Measurements from ENCODE around the gene NR2C2AP.

Gene NR2C2AP, protein sequence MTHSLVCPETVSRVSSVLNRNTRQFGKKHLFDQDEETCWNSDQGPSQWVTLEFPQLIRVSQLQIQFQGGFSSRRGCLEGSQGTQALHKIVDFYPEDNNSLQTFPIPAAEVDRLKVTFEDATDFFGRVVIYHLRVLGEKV

DNA sequence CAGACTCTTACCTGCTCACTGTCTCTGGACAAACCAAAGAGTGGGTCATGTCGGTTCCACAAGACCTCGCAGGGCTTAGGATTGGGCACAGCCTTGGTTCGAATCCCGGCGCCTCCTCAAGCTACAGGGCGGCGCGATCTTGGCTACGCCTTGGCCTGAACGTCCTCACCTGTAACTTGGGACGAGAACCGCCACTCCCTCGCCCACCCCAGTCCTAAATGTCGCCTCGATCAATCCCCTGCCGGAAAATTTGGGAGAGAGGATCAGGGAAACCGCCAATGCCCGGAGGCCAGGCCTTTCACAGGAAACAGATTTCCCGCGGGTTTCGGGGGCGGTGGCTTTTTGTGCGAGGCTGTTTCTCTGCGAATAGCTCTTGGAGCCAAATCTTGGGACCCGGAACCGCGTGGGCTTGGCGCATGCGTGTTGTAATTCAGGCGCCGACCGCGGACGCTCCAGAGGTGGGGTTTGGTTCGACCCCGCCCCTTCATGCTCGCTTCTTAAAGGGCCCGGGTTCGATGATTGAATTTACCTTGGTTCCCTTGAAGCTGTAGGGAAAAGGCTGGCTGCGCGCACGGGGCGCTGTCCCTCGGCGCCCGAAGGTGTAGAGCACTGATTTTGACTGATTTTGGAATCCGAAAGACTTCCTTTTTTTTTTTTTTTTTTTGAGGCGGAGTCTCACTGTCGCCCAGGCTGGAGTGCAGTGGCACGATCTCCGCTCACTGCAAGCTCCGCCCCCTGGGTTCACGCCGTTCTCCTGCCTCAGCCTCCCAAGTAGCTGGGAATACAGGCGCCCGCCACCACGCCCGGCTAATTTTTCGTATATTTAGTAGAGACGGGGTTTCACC is at the start of gene NR2C2AP:
Gene NR2C2AP, minus strand, starts transcription at position 403 of the 845 bp plus-strand sequence. Its CDS starts 354 bp downstream, at position 49.
- Mint-ChIP-seq H3K36me3 (ENCODE audit: low read depth) (peaks cover 46% of the 10 kb centered on the region), H3K27ac (peak within 1 kb of the TSS; percentile 97), H3K4me3 (peak within 1 kb of the TSS; percentile 96), H3K4me1 (ENCODE audit: low read depth) (peaks cover 29% of the 10 kb centered on the region), H3K27me3 (no peaks in the 10 kb centered on the region), H3K9me3 (peaks cover 2% of the 10 kb centered on the region)
- DNase-seq: peak; percentile 96

DNA sequence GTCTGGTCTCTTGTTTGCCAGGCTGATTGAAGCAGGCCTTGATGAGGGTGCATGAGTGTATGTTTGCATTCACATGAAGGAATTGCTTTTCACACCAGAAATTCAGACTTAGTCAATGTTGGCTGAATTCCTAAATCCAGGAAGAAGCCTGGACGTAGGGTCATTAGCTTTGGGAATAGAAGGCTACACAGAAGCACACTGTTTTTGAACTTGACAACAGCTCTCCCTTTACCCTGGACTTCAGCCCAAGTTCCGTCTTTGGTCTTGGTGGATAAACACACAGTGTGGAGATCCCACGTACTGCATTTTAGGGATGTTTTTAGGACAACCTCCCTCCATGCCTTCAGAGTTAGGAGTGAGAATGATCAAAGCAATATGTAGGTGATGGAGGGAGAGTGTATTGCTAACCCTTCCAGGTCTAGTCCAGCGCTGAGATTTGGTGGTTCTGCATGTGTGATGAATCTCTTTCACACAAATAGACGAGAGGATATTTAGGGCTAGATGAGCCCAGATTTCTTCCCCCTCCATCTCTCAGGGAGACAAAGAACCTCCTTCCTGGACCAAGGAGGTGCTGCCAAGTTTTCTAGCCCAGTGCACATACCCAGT is 47.1 kb upstream of the NR2C2AP start:
- Mint-ChIP-seq H3K4me3 (no peak overlapping the region), H3K4me1 (ENCODE audit: low read depth) (no peaks in the 10 kb centered on the region), H3K27me3 (peaks cover 38% of the 10 kb centered on the region), H3K27ac (no peak overlapping the region), H3K36me3 (ENCODE audit: low read depth) (no peaks in the 10 kb centered on the region), H3K9me3 (no peaks in the 10 kb centered on the region)
- no peak for DNase-seq

DNA sequence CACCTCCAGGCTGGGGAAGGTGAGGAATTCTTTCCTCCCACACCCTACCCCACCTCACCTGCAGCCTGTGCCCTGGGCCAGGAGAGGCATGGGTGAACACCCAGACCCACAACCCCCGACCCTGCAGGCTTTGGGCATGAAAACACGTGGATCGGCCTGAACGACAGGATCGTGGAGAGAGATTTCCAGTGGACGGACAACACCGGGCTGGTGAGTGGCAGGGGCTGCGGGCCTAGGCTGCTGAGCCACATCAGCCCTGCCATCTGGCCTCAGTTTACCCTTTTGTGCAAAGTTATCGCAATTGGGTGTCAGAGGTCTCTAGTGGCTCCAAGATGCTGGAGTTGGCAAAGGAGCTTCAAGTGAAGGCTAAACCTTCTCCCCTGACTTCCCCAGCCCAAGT is 37.3 kb upstream of the NR2C2AP start:
- no peaks in the 10 kb centered on the region for H3K36me3 Mint-ChIP-seq (ENCODE audit: low read depth)
- no peaks in the 10 kb centered on the region for H3K4me1 Mint-ChIP-seq (ENCODE audit: low read depth)
- H3K9me3 Mint-ChIP-seq: peaks cover 7% of the 10 kb centered on the region
- H3K27ac Mint-ChIP-seq: no peak overlapping the region
- DNase-seq: no peak
- peaks cover 29% of the 10 kb centered on the region for H3K27me3 Mint-ChIP-seq
- no peak overlapping the region for H3K4me3 Mint-ChIP-seq

DNA sequence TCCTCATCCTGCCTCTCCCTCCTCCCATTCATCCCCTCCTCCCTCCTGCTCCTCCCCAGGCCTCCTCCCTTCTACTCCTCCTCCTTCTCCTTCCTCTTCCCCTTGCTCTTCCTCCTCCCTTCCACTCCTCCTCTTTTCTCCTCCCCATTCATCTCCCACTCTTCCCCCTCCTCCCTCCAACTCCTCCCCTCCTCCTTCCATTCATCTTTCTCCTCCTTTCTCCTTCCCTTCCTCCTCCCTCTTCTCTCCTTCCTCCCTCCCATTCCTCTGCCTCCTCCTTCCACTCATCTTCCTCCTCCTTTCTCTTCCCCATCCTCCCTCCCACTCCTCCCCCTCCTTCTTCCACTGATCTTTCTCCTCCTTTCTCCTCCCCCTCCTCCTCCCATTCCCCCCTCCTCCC is 36.5 kb upstream of the NR2C2AP start:
- H3K4me1 Mint-ChIP-seq (ENCODE audit: low read depth): no peaks in the 10 kb centered on the region
- no peak for DNase-seq
- H3K27ac Mint-ChIP-seq: no peak overlapping the region
- peaks cover 29% of the 10 kb centered on the region for H3K27me3 Mint-ChIP-seq
- peaks cover 7% of the 10 kb centered on the region for H3K9me3 Mint-ChIP-seq
- no peak overlapping the region for H3K4me3 Mint-ChIP-seq
- no peaks in the 10 kb centered on the region for H3K36me3 Mint-ChIP-seq (ENCODE audit: low read depth)

DNA sequence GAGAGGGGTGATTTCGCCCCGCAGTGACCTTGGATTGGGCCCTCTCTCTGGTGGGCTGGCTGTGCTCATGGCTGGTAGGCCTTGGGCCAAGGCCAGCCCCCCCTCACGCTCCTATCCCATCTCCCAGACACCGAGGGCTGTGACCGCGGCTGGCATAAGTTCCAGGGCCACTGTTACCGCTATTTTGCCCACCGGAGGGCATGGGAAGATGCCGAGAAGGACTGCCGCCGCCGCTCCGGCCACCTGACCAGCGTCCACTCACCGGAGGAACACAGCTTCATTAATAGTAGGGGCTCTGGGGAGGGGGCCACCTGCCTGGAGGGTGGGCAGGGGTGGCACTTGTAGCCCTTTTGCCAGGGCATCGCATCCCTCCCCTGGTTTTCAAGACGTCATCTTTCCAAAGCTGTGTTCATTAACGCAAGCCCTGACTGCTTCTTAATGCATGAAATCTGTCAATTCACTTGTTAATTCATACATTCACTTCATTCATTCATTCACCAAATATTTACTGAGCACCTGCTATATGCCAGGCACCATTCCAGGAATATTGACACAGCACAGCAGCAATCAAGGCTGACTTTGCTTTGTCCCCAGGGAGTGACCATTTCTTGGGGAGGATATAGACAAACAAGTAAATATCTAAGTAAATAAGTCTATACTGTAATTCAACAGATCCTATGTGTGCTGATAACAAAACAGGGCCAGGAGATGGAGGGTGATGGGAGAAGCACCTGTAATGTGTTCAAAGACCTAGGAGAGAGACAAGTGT is 35.1 kb upstream of the NR2C2AP start:
- no peaks in the 10 kb centered on the region for H3K36me3 Mint-ChIP-seq (ENCODE audit: low read depth)
- H3K27me3 Mint-ChIP-seq: peaks cover 29% of the 10 kb centered on the region
- H3K27ac Mint-ChIP-seq: no peak overlapping the region
- H3K4me3 Mint-ChIP-seq: no peak overlapping the region
- DNase-seq: no peak
- peaks cover 10% of the 10 kb centered on the region for H3K9me3 Mint-ChIP-seq
- H3K4me1 Mint-ChIP-seq (ENCODE audit: low read depth): no peaks in the 10 kb centered on the region

DNA sequence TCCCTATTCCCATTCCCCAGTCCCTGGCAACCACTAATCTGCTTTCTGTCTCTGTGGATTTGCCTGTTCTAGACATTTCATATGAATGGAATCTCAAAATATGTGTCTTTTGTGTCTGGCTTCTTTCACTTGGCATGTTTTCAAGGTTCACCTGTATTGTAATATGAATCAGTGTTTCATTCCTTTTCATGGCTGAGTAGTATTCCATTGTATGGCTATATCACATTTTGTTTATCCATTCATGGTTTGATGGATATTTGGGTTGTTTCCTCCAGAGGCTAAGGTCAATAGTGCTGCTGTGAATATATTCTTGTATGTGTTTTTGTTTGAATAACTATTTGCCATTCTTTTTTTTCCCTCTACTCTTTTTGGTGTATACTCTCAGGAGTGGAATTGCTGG is 33.0 kb upstream of the NR2C2AP start:
- DNase-seq: no peak
- H3K36me3 Mint-ChIP-seq (ENCODE audit: low read depth): no peaks in the 10 kb centered on the region
- no peak overlapping the region for H3K4me3 Mint-ChIP-seq
- no peaks in the 10 kb centered on the region for H3K4me1 Mint-ChIP-seq (ENCODE audit: low read depth)
- peaks cover 10% of the 10 kb centered on the region for H3K9me3 Mint-ChIP-seq
- H3K27me3 Mint-ChIP-seq: peaks cover 29% of the 10 kb centered on the region
- H3K27ac Mint-ChIP-seq: no peak overlapping the region

DNA sequence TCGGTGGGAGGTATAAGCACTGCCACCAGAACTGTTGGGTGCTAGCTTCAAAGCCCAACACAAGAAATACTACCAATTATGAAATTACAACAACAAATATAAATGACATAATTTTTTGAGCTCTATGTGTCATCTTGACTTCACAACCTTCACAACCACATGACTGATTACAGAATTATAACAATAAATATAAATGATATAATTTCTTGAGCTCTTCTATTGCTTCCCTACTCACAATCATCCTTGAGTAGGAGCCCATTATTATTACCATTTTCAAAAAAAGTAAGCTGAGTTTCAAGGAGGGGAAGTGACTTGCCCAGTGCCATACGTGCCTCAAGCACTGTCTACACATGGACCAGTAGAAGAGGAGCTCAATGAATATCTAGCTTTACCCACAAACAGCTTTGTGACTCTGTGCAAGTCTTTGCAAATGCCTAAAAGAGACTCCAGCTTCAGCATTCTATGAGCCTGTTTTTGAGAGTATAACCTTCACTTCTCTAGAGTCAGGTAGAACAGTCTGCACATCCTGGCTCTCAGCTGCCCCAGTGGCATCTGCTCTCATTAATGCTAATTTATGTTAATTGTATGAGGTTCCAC is 31.1 kb upstream of the NR2C2AP start:
- no peaks in the 10 kb centered on the region for H3K4me1 Mint-ChIP-seq (ENCODE audit: low read depth)
- peaks cover 19% of the 10 kb centered on the region for H3K27me3 Mint-ChIP-seq
- H3K4me3 Mint-ChIP-seq: no peak overlapping the region
- no peak overlapping the region for H3K27ac Mint-ChIP-seq
- DNase-seq: no peak
- H3K9me3 Mint-ChIP-seq: peaks cover 10% of the 10 kb centered on the region
- no peaks in the 10 kb centered on the region for H3K36me3 Mint-ChIP-seq (ENCODE audit: low read depth)

DNA sequence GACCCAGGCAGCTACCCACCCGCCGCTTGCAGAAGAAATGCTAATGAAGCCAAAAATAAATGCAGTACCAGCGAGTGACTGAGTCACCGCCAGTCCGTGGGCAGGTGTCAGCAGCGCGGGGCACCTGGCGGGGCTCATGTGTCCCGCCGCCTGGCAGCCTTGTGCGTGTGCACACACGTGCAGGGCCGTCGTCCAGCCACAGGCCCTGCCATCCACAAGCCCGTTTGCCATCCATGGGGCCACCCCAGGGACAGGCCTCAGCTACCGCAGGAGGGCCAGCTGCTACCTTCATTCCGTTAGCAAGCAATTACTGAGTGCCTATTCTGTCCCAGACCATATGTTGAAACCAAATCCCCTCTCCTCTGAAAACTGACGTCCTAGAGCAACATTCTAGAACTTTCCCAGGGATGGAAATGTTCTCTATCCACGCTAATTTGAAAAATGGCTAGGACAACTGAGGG is 29.1 kb upstream of the NR2C2AP start:
- no peak for DNase-seq
- no peaks in the 10 kb centered on the region for H3K36me3 Mint-ChIP-seq (ENCODE audit: low read depth)
- peaks cover 10% of the 10 kb centered on the region for H3K9me3 Mint-ChIP-seq
- no peak overlapping the region for H3K4me3 Mint-ChIP-seq
- H3K27me3 Mint-ChIP-seq: peaks cover 18% of the 10 kb centered on the region
- no peaks in the 10 kb centered on the region for H3K4me1 Mint-ChIP-seq (ENCODE audit: low read depth)
- H3K27ac Mint-ChIP-seq: no peak overlapping the region

DNA sequence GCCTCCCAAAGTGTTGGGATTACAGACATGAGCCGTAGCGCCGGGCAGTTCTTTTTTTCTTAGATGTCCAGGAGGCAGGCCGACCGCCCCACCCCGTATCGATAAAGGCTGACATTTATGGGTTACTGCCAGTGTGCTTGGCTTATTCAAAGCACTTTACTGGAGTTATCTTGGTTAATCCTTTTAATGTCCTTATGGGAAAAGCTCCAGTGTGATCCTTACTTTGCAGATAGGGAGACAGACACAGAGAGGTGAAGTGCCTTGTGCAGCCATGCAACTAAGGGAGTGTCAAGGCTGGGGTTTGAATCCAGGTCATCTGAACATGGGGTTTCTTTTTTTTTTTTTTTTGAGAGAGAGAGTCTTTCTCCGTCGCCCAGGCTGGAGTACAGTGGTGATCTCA is 27.8 kb upstream of the NR2C2AP start:
- H3K27me3 Mint-ChIP-seq: peaks cover 17% of the 10 kb centered on the region
- no peaks in the 10 kb centered on the region for H3K36me3 Mint-ChIP-seq (ENCODE audit: low read depth)
- no peak overlapping the region for H3K27ac Mint-ChIP-seq
- DNase-seq: no peak
- H3K4me1 Mint-ChIP-seq (ENCODE audit: low read depth): no peaks in the 10 kb centered on the region
- no peak overlapping the region for H3K4me3 Mint-ChIP-seq
- peaks cover 7% of the 10 kb centered on the region for H3K9me3 Mint-ChIP-seq

DNA sequence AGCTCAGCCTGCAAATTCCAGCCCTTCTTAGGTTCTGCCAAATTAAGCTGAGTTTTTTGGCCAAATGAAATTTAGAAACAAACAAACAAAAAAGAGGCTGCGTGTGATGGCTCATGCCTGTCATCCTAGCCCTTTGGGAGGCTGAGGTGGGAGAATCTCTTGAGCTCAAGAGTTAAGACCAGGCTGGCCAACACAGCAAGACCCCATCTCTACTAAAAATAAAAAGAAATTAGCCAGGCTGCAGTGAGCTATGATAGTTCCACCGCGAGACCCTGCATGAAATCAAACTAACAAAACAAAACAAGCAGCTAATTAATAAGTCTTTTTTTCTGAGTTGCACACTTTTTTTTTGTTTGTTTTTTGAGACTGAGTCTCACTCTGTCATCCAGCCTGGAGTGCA is 26.5 kb upstream of the NR2C2AP start:
- H3K27me3 Mint-ChIP-seq: peaks cover 18% of the 10 kb centered on the region
- peaks cover 4% of the 10 kb centered on the region for H3K9me3 Mint-ChIP-seq
- H3K4me3 Mint-ChIP-seq: no peak overlapping the region
- DNase-seq: no peak
- H3K4me1 Mint-ChIP-seq (ENCODE audit: low read depth): peaks cover 4% of the 10 kb centered on the region
- no peaks in the 10 kb centered on the region for H3K36me3 Mint-ChIP-seq (ENCODE audit: low read depth)
- no peak overlapping the region for H3K27ac Mint-ChIP-seq

DNA sequence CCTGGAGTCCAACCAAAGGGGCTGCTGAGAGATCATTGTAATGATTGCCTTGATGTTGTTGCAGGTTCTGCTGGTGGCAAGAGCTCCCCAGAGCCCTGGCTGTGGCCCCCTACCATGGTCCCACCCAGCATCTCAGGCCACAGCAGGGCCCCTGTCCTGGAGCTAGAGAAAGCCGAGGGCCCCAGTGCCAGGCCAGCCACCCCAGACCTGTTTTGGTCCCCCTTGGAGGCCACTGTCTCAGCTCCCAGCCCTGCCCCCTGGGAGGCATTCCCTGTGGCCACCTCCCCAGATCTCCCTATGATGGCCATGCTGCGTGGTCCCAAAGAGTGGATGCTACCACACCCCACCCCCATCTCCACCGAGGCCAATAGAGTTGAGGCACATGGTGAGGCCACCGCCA is 24.0 kb upstream of the NR2C2AP start:
- Mint-ChIP-seq H3K36me3 (ENCODE audit: low read depth) (no peaks in the 10 kb centered on the region), H3K9me3 (no peaks in the 10 kb centered on the region), H3K4me1 (ENCODE audit: low read depth) (peaks cover 5% of the 10 kb centered on the region), H3K4me3 (no peak overlapping the region), H3K27me3 (peaks cover 31% of the 10 kb centered on the region), H3K27ac (no peak overlapping the region)
- DNase-seq: no peak

DNA sequence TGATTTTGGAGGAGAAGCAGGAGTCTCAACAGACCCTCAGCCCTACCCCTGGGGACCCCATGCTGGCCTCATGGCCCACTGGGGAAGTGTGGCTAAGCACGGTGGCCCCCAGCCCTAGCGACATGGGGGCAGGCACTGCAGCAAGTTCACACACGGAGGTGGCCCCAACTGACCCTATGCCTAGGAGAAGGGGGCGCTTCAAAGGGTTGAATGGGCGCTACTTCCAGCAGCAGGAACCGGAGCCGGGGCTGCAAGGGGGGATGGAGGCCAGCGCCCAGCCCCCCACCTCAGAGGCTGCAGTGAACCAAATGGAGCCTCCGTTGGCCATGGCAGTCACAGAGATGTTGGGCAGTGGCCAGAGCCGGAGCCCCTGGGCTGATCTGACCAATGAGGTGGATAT is 23.4 kb upstream of the NR2C2AP start:
- Mint-ChIP-seq H3K27me3 (peaks cover 31% of the 10 kb centered on the region), H3K4me1 (ENCODE audit: low read depth) (peaks cover 5% of the 10 kb centered on the region), H3K27ac (no peak overlapping the region)

DNA sequence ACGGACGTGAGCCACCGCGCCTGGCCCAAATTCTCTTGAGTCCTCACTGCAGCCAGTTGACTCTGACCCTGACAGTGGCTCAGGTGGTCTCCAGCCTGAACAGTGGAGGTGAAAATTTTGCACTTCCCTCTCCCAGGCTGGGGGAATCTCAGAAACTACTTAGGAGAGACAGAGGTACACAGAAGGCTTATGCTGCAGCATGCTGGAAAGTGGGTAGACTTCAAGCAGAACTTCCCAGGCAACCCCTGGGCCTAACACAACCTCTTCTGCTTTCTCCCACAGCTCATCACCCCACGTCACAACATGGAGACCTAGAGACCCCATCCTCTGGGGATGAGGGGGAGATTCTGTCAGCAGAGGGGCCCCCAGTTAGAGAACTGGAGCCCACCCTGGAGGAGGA is 23.0 kb upstream of the NR2C2AP start:
- peaks cover 31% of the 10 kb centered on the region for H3K27me3 Mint-ChIP-seq
- H3K9me3 Mint-ChIP-seq: no peaks in the 10 kb centered on the region
- no peak overlapping the region for H3K27ac Mint-ChIP-seq
- H3K4me1 Mint-ChIP-seq (ENCODE audit: low read depth): peaks cover 5% of the 10 kb centered on the region
- H3K36me3 Mint-ChIP-seq (ENCODE audit: low read depth): no peaks in the 10 kb centered on the region
- DNase-seq: no peak
- H3K4me3 Mint-ChIP-seq: no peak overlapping the region

More for the DNA sequence above, 23.4 kb upstream of the NR2C2AP start:
- Mint-ChIP-seq H3K4me3 (no peak overlapping the region), H3K36me3 (ENCODE audit: low read depth) (no peaks in the 10 kb centered on the region), H3K9me3 (no peaks in the 10 kb centered on the region)
- no peak for DNase-seq

DNA sequence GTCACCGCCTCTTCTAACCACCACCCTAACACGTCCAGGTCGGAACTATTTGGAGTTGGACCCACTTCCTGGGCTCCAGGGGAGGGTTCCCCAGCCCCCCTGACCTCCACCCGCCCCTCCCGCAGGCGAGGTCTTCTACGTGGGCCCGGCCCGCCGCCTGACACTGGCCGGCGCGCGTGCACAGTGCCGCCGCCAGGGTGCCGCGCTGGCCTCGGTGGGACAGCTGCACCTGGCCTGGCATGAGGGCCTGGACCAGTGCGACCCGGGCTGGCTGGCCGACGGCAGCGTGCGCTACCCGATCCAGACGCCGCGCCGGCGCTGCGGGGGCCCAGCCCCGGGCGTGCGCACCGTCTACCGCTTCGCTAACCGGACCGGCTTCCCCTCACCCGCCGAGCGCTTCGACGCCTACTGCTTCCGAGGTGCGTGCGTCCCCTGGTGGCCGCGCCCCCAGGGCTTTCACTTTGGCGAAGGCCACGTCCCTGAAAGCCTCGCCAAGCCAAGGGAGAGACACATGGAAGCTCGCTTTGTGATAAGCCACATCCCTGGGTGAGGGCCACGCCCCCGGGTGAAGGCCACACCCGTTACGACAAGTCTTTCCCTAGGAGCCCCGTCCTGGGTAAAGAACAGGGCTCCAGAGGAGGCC is 21.8 kb upstream of the NR2C2AP start:
- H3K27ac Mint-ChIP-seq: no peak overlapping the region
- peak; percentile 83 for DNase-seq
- no peaks in the 10 kb centered on the region for H3K36me3 Mint-ChIP-seq (ENCODE audit: low read depth)
- H3K27me3 Mint-ChIP-seq: peaks cover 31% of the 10 kb centered on the region
- peak overlapping the region; percentile 60 for H3K4me3 Mint-ChIP-seq
- H3K4me1 Mint-ChIP-seq (ENCODE audit: low read depth): peaks cover 5% of the 10 kb centered on the region
- H3K9me3 Mint-ChIP-seq: no peaks in the 10 kb centered on the region

Measured in activated T-cell treated with anti-CD3 and anti-CD28 coated beads, Interleukin-2, amount 50 U/mL, for 24 hours (primary cell).